Measurements from ENCODE around the gene PHLDB2. TPM values are rescaled to one million over a fixed set of nuclear protein-coding genes. Genes with fewer than 3 reads are reported as not detected.

Gene PHLDB2
- total RNA-seq, 1 donor from 2014 or later, result 22.2 TPM

- ATAC-seq, result no peak
Observed at GRCh38 chr3:112000966-112001365, 141.9 kb downstream of the PHLDB2 start.

- ATAC-seq, result no peak
Observed at GRCh38 chr3:112001526-112001925, 142.5 kb downstream of the PHLDB2 start.

GRCh38 chr3:112002096-112002971 is 143.3 kb downstream of the PHLDB2 start:
- ATAC-seq, result peak; percentile 72

GRCh38 chr3:112003321-112004080 is 144.4 kb downstream of the PHLDB2 start:
- no peak for ATAC-seq

- ATAC-seq, result peak; percentile 9
Observed at GRCh38 chr3:112004187-112004586, 145.1 kb downstream of the PHLDB2 start.

GRCh38 chr3:112004669-112005068 is 145.6 kb downstream of the PHLDB2 start:
- ATAC-seq, result no peak

GRCh38 chr3:112005091-112005672 is 146.1 kb downstream of the PHLDB2 start:
- no peak for ATAC-seq

- ATAC-seq, result no peak
Observed at GRCh38 chr3:112007633-112008032, 148.6 kb downstream of the PHLDB2 start.

- ATAC-seq, result no peak
Observed at GRCh38 chr3:112009670-112010069, 150.6 kb downstream of the PHLDB2 start.

GRCh38 chr3:112010636-112011035 is 151.6 kb downstream of the PHLDB2 start:
- ATAC-seq, result no peak

GRCh38 chr3:112011376-112011940 is 152.4 kb downstream of the PHLDB2 start:
- ATAC-seq, result no peak

- ATAC-seq, result no peak
Observed at GRCh38 chr3:112012205-112012992, 153.3 kb downstream of the PHLDB2 start.

- peak; percentile 72 for ATAC-seq
Observed at GRCh38 chr3:112013058-112013783, 154.2 kb downstream of the PHLDB2 start.

GRCh38 chr3:112013784-112014143 is 154.7 kb downstream of the PHLDB2 start:
- no peak for ATAC-seq

GRCh38 chr3:112017091-112017490 is 158.0 kb downstream of the PHLDB2 start:
- ATAC-seq, result no peak

- no peak for ATAC-seq
Observed at GRCh38 chr3:112018712-112019111, 159.6 kb downstream of the PHLDB2 start.

GRCh38 chr3:112019716-112020115 is 160.7 kb downstream of the PHLDB2 start:
- no peak for ATAC-seq

- no peak for ATAC-seq
Observed at GRCh38 chr3:112020674-112021085, 161.6 kb downstream of the PHLDB2 start.

All from esophagus mucosa (tissue), 1 donor.